Endodermal cell (in vitro differentiated cells): ENCODE results near the gene ARHGAP22. TPM values are rescaled to one million over a fixed set of nuclear protein-coding genes. Genes with fewer than 3 reads are reported as not detected.

ENCODE experiments used
- DNase-seq: peaks from one replicate; pipeline ENCODE4 v3.0.0-alpha.2; 2017
- H3K27ac ChIP-seq: 2 replicates; pipeline ENCODE4 v1.5.1; 2013; ENCODE audit warnings: mild to moderate bottlenecking, low read depth, low read length, moderate library complexity
- H3K27me3 ChIP-seq: 2 replicates; pipeline ENCODE4 v1.6.1; 2013; ENCODE audit warnings: mild to moderate bottlenecking, low read length, moderate library complexity; ENCODE audit not compliant: insufficient read depth, control insufficient read depth, poor library complexity, severe bottlenecking
- H3K36me3 ChIP-seq: 2 replicates; pipeline ENCODE4 v1.7.0; 2013; ENCODE audit warnings: mild to moderate bottlenecking, low read length, moderate library complexity; ENCODE audit not compliant: control insufficient read depth, insufficient read depth
- H3K4me1 ChIP-seq: one replicate; pipeline ENCODE4 v1.7.0; 2013; ENCODE audit warnings: low read length; ENCODE audit not compliant: control insufficient read depth, insufficient read depth
- H3K4me3 ChIP-seq: 2 replicates; pipeline ENCODE4 v1.5.1; 2013; ENCODE audit warnings: mild to moderate bottlenecking, low read length, moderate library complexity
- H3K9ac ChIP-seq: 2 replicates; pipeline ENCODE4 v1.6.1; 2013; ENCODE audit warnings: mild to moderate bottlenecking, low read length, moderate library complexity; ENCODE audit not compliant: poor library complexity, severe bottlenecking; ENCODE audit errors: extremely low read depth
- H3K9me3 ChIP-seq: 2 replicates; pipeline ENCODE4 v1.6.1; 2013; ENCODE audit warnings: mild to moderate bottlenecking, low read length, moderate library complexity; ENCODE audit not compliant: control insufficient read depth
- H3K27ac Mint-ChIP-seq: 2 replicates; pipeline ENCODE4 v1.8.0; 2020; ENCODE audit warnings: mixed read lengths
- H3K27me3 Mint-ChIP-seq: 2 replicates; pipeline ENCODE4 v1.8.0; 2021; ENCODE audit warnings: mild to moderate bottlenecking, mixed read lengths; ENCODE audit not compliant: insufficient read depth
- H3K36me3 Mint-ChIP-seq: 2 replicates; pipeline ENCODE4 v1.8.0; 2020; ENCODE audit warnings: low read depth, mixed read lengths
- H3K4me1 Mint-ChIP-seq: 2 replicates; pipeline ENCODE4 v1.8.0; 2020; ENCODE audit warnings: mixed read lengths
- H3K4me3 Mint-ChIP-seq: 2 replicates; pipeline ENCODE4 v1.8.0; 2020; ENCODE audit warnings: mild to moderate bottlenecking, moderate library complexity, mixed read lengths
- H3K9me3 Mint-ChIP-seq: 2 replicates; pipeline ENCODE4 v1.8.0; 2020; ENCODE audit warnings: mild to moderate bottlenecking, mixed read lengths
- WGBS, 2 experiments: methylation state at CpG; one replicate each; pipeline versions ENCODE4 v1.1.5 to v1.1.7; 2013; ENCODE audit warnings: missing lambda C conversion rate in 2 of 2, mixed read lengths in 1 of 2; ENCODE audit not compliant: insufficient coverage in 1 of 2, insufficient read length in 1 of 2; 5-methylcytosine and 5-hydroxymethylcytosine counted together
- total RNA-seq, 2 donors: library from RNA; stranded (reverse); fragmentation: NEBNext Ultra II Directional in 1 of 2; extraction: Animal tissue kit (Norgen Biotek cat#: 25700) in 1 of 2; gene quantifications; 2 replicates in 1 of 2; 3 replicates in 1 of 2; pipeline ENCODE4 v1.2.1, GENCODE V29; 2021
- TF ChIP-seq, protein P1 (sequence below): fragments of 200-600 bp; sonication (generic); conservative IDR thresholded peaks from 2 replicates; pipeline ENCODE4 v1.5.0; 2021; ENCODE audit warnings: antibody characterized with exemption, mild to moderate bottlenecking

Gene ARHGAP22
- total RNA-seq, 2 donors from 2014 or later, result 10.3 to 14.1 TPM

GRCh38 chr10:48470115-48470892 lies 134.6 kb downstream of the ARHGAP22 start:
- TF ChIP-seq, protein P1, sequence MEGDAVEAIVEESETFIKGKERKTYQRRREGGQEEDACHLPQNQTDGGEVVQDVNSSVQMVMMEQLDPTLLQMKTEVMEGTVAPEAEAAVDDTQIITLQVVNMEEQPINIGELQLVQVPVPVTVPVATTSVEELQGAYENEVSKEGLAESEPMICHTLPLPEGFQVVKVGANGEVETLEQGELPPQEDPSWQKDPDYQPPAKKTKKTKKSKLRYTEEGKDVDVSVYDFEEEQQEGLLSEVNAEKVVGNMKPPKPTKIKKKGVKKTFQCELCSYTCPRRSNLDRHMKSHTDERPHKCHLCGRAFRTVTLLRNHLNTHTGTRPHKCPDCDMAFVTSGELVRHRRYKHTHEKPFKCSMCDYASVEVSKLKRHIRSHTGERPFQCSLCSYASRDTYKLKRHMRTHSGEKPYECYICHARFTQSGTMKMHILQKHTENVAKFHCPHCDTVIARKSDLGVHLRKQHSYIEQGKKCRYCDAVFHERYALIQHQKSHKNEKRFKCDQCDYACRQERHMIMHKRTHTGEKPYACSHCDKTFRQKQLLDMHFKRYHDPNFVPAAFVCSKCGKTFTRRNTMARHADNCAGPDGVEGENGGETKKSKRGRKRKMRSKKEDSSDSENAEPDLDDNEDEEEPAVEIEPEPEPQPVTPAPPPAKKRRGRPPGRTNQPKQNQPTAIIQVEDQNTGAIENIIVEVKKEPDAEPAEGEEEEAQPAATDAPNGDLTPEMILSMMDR, result no peak
- no peaks in the 10 kb centered on the region for H3K36me3 Mint-ChIP-seq
- H3K27ac ChIP-seq, result no peak overlapping the region
- DNase-seq, result peak; percentile 91
- peak overlapping the region; percentile 40 for H3K4me3 ChIP-seq
- H3K9me3 ChIP-seq, result peaks cover 7% of the 10 kb centered on the region
- peak overlapping the region; percentile 90 for H3K27ac Mint-ChIP-seq
- peaks cover 45% of the 10 kb centered on the region for H3K4me1 Mint-ChIP-seq
- peaks cover 15% of the 10 kb centered on the region for H3K27me3 ChIP-seq
- H3K9me3 Mint-ChIP-seq, result peaks cover 9% of the 10 kb centered on the region
- H3K4me1 ChIP-seq, result peaks cover 32% of the 10 kb centered on the region
- WGBS, 2 experiments, result 26% methylated on average over 5 of the region's 5 CpGs; no CpG with 5 or more reads in 1 of the 2 experiments
- no peak overlapping the region for H3K4me3 Mint-ChIP-seq
- H3K9ac ChIP-seq, result no peak overlapping the region
- H3K27me3 Mint-ChIP-seq, result peaks cover 3% of the 10 kb centered on the region
- no peaks in the 10 kb centered on the region for H3K36me3 ChIP-seq

DNA sequence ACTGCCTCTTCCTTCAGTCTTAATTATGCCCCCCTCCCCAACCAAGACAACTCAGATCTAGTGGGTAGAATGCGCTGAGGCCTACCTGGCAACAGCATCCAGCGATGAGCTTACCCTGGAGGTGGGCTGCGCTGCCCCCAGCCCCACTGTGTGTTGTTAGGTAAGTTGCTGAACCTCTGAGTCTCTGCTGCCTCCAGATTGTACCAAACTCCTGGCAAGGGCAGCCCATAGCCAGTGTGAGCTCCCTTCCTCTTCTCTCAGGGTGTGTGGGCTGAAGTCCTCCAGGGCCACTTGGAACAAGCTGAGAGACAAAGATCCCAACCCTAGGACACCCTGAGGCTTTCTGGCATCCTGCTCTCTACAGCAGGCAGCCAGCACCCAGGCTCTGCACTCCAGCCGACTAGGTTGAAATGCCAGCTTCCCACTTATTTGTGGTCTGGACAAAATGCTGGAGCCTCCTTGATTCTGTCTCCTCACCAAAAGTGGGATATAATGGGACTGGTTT lies 135.3 kb downstream of the ARHGAP22 start:
- peaks cover 7% of the 10 kb centered on the region for H3K9me3 ChIP-seq
- H3K27ac ChIP-seq, result no peak overlapping the region
- Mint-ChIP-seq H3K9me3 (peaks cover 9% of the 10 kb centered on the region), H3K4me3 (no peak overlapping the region), H3K4me1 (peaks cover 40% of the 10 kb centered on the region), H3K27me3 (peaks cover 5% of the 10 kb centered on the region), H3K36me3 (no peaks in the 10 kb centered on the region), H3K27ac (peak overlapping the region; percentile 90)
- DNase-seq, result peak; percentile 63
- peaks cover 32% of the 10 kb centered on the region for H3K4me1 ChIP-seq
- WGBS, 2 experiments, result 75 to 91% methylated on average over 1 to 4 of the region's 4 CpGs
- TF ChIP-seq, protein P1, result no peak
- no peak overlapping the region for H3K9ac ChIP-seq
- H3K27me3 ChIP-seq, result peaks cover 18% of the 10 kb centered on the region
- H3K4me3 ChIP-seq, result peak overlapping the region; percentile 10
- H3K36me3 ChIP-seq, result no peaks in the 10 kb centered on the region

DNA sequence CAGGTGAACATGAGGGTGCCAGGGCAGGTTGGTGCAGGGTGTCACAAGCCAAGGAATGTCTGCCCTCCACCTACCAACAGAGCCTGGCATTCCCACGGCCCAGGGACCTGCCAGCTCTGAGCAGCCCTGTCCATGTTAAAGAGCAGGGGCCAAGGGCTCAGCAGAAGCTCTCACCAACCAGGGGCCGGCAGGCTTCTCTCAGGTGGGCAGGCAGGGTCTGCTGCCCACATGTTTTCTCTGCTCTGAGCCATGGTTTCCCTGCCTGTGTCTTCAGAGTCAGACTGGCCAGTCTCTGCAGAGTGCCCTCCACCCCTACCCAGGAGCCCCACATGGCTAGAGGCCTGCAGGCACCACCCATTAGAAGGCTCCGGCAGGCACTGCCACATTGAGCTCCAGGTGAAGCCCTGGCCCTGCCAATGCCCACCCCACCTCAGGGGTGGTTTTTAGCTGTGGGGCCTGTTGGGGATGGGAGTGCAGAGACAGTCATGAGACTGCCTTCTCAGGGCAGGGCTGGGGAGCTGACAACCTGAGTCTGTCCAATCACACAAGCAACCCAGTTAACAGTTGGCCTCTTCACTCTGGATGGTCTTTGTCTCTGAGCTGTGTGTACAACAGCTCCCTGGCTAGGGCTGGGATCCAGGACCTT lies 135.9 kb downstream of the ARHGAP22 start:
- peak; percentile 44 for DNase-seq
- H3K9ac ChIP-seq, result no peak overlapping the region
- H3K27ac Mint-ChIP-seq, result peak overlapping the region; percentile 90
- peaks cover 41% of the 10 kb centered on the region for H3K4me1 Mint-ChIP-seq
- H3K9me3 Mint-ChIP-seq, result peaks cover 9% of the 10 kb centered on the region
- H3K27ac ChIP-seq, result no peak overlapping the region
- no peak overlapping the region for H3K4me3 ChIP-seq
- H3K27me3 Mint-ChIP-seq, result peaks cover 5% of the 10 kb centered on the region
- H3K36me3 ChIP-seq, result no peaks in the 10 kb centered on the region
- TF ChIP-seq, protein P1, result no peak
- 83 to 92% methylated on average over 1 to 3 of the region's 3 CpGs for WGBS, 2 experiments
- H3K4me1 ChIP-seq, result peaks cover 32% of the 10 kb centered on the region
- no peaks in the 10 kb centered on the region for H3K36me3 Mint-ChIP-seq
- peaks cover 18% of the 10 kb centered on the region for H3K27me3 ChIP-seq
- H3K4me3 Mint-ChIP-seq, result no peak overlapping the region
- H3K9me3 ChIP-seq, result peaks cover 7% of the 10 kb centered on the region
